IMR-90 (cell line): ENCODE data around the gene SLC2A13. TPM values are rescaled to one million over a fixed set of nuclear protein-coding genes. Genes with fewer than 3 reads are reported as not detected.

ENCODE experiments used
- ATAC-seq: fragments of 200-7000 bp; cut with Tn5 transposase; 2 replicates; pipeline ENCODE4 v1.9.1; 2020; ENCODE audit warnings: low read depth, mild to moderate bottlenecking, moderate library complexity
- BruUV-seq: library from RNA; stranded (reverse); fragments of 400-500 nt; replicated peaks from 2 replicates; lab custom pipeline; 2021; lab: Mats Ljungman, UMichigan
- CTCF ChIA-PET: fragments of 300-600 bp; formaldehyde crosslinking; extraction: SDS; loops from one replicate; lab custom pipeline; 2021; ENCODE audit warnings: antibody characterized with exemption; lab: Yijun Ruan, JAX
- POLR2A ChIA-PET: fragments of 300-600 bp; sonication (Branson Sonifier 250); formaldehyde crosslinking; loops from one replicate; lab custom pipeline; 2022; ENCODE audit warnings: antibody characterized with exemption; ENCODE audit not compliant: unreplicated experiment; lab: Charles Lee
- DNase-seq: peaks from one replicate; pipeline ENCODE4 v3.0.0; 2013
- H2AFZ ChIP-seq: replicated peaks from 2 replicates; pipeline ENCODE3; 2013; ENCODE audit warnings: low read length, mild to moderate bottlenecking; ENCODE audit not compliant: poor library complexity
- H2AK5ac ChIP-seq: 2 replicates; pipeline ENCODE4 v1.6.1; 2013; ENCODE audit warnings: low read depth, low read length, inconsistent platforms
- H2AK9ac ChIP-seq: replicated peaks from 2 replicates; pipeline ENCODE3; 2013; ENCODE audit warnings: mild to moderate bottlenecking, low read depth, low read length, moderate library complexity; ENCODE audit not compliant: poor library complexity
- H2BK120ac ChIP-seq: 2 replicates; pipeline ENCODE4 v1.6.1; 2013; ENCODE audit warnings: low read depth, low read length, inconsistent platforms
- H2BK15ac ChIP-seq: 3 replicates; pipeline ENCODE4 v1.6.1; 2013; ENCODE audit warnings: low read depth, low read length, inconsistent platforms
- H2BK20ac ChIP-seq: 2 replicates; pipeline ENCODE4 v1.6.1; 2013; ENCODE audit warnings: low read depth, mild to moderate bottlenecking, inconsistent platforms, low read length, moderate library complexity
- H2BK5ac ChIP-seq: 2 replicates; pipeline ENCODE4 v1.6.1; 2013; ENCODE audit warnings: mild to moderate bottlenecking, low read depth, low read length, inconsistent platforms; ENCODE audit not compliant: poor library complexity, severe bottlenecking
- H3K14ac ChIP-seq: replicated peaks from 2 replicates; pipeline ENCODE4 v1.6.1; 2013; ENCODE audit warnings: low read depth, low read length, inconsistent platforms
- H3K18ac ChIP-seq: 2 replicates; pipeline ENCODE4 v1.6.1; 2013; ENCODE audit warnings: low read depth, low read length, control low read depth
- H3K23ac ChIP-seq: 2 replicates; pipeline ENCODE4 v1.6.1; 2013; ENCODE audit warnings: low read depth, low read length, inconsistent platforms
- H3K27ac ChIP-seq: 2 replicates; pipeline ENCODE4 v1.5.1; 2013; ENCODE audit warnings: mild to moderate bottlenecking, control low read depth, low read length; ENCODE audit not compliant: insufficient read depth
- H3K27me3 ChIP-seq: 2 replicates; pipeline ENCODE4 v1.6.1; 2013; ENCODE audit warnings: low read length; ENCODE audit not compliant: control insufficient read depth, insufficient read depth
- H3K36me3 ChIP-seq: 2 replicates; pipeline ENCODE4 v1.6.1; 2013; ENCODE audit warnings: low read length, mixed read lengths; ENCODE audit not compliant: control insufficient read depth, insufficient read depth
- H3K4ac ChIP-seq: 2 replicates; pipeline ENCODE4 v1.6.1; 2013; ENCODE audit warnings: low read depth, low read length, inconsistent platforms
- H3K4me1 ChIP-seq: 2 replicates; pipeline ENCODE4 v1.6.1; 2013; ENCODE audit warnings: low read length, mixed read lengths; ENCODE audit not compliant: control insufficient read depth, insufficient read depth
- H3K4me2 ChIP-seq: 2 replicates; pipeline ENCODE4 v1.6.1; 2013; ENCODE audit warnings: low read depth, mild to moderate bottlenecking, control low read depth, low read length, moderate library complexity
- H3K4me3 ChIP-seq: 2 replicates; pipeline ENCODE4 v1.5.1; 2013; ENCODE audit warnings: low read depth, mild to moderate bottlenecking, control low read depth, low read length, moderate library complexity; ENCODE audit not compliant: insufficient read depth
- H3K56ac ChIP-seq: 2 replicates; pipeline ENCODE4 v1.6.1; 2013; ENCODE audit warnings: low read length, inconsistent platforms; ENCODE audit not compliant: insufficient read depth; ENCODE audit errors: extremely low read depth
- H3K79me1 ChIP-seq, 2 experiments: 2 replicates each; pipeline ENCODE4 v1.6.1; 2013; ENCODE audit warnings: low read length in 2 of 2, inconsistent platforms in 1 of 2, low read depth in 1 of 2
- H3K9ac ChIP-seq: 2 replicates; pipeline ENCODE4 v1.6.1; 2013; ENCODE audit warnings: low read depth, low read length, control low read depth
- H3K9me1 ChIP-seq: 2 replicates; pipeline ENCODE4 v1.6.1; 2013; ENCODE audit warnings: low read length, inconsistent platforms; ENCODE audit not compliant: insufficient read depth
- H3K9me3 ChIP-seq: 2 replicates; pipeline ENCODE4 v1.6.1; 2013; ENCODE audit warnings: low read length; ENCODE audit not compliant: control insufficient read depth, insufficient read depth
- H4K20me1 ChIP-seq: 2 replicates; pipeline ENCODE4 v1.6.1; 2013; ENCODE audit warnings: low read length, inconsistent platforms; ENCODE audit not compliant: insufficient read depth
- H4K5ac ChIP-seq: 2 replicates; pipeline ENCODE4 v1.6.1; 2013; ENCODE audit warnings: mild to moderate bottlenecking, low read depth, low read length, control low read depth
- H4K8ac ChIP-seq, 2 experiments: 2 replicates each; pipeline ENCODE4 v1.6.1; 2013; ENCODE audit warnings: low read depth in 2 of 2, low read length in 2 of 2, control low read depth in 1 of 2, inconsistent platforms in 1 of 2
- H4K91ac ChIP-seq: 2 replicates; pipeline ENCODE4 v1.6.1; 2013; ENCODE audit warnings: low read depth, low read length, inconsistent platforms; ENCODE audit not compliant: insufficient read depth
- FOS ChIP-seq: fragments of 150-350 bp; IDR thresholded peaks from 2 replicates; pipeline ENCODE4 v1.6.1; 2016; ENCODE audit warnings: low read depth, low read length
- MAFK ChIP-seq: IDR thresholded peaks from 2 replicates; pipeline ENCODE4 v1.6.1; 2012; ENCODE audit warnings: low read depth, low read length, improper control_type of control experiment
- POLR2A ChIP-seq: IDR thresholded peaks from 2 replicates; pipeline ENCODE4 v1.6.1; 2012; ENCODE audit warnings: mild to moderate bottlenecking, low read depth, low read length
- RCOR1 ChIP-seq: IDR thresholded peaks from 2 replicates; pipeline ENCODE4 v1.6.1; 2012; ENCODE audit warnings: mild to moderate bottlenecking, low read length, improper control_type of control experiment; ENCODE audit not compliant: insufficient replicate concordance
- RFX5 ChIP-seq: IDR thresholded peaks from 2 replicates; pipeline ENCODE4 v1.8.0; 2012; ENCODE audit warnings: low read depth, mild to moderate bottlenecking, low read length, moderate library complexity
- WGBS, 2 experiments: methylation state at CpG; one replicate each; pipeline versions ENCODE4 v1.1.5 to v1.1.7; 2013; ENCODE audit warnings: missing lambda C conversion rate in 2 of 2; ENCODE audit not compliant: insufficient read length in 1 of 2; ENCODE audit errors: extremely low coverage in 2 of 2; 5-methylcytosine and 5-hydroxymethylcytosine counted together
- dilution Hi-C: fragments of 300-500 bp; cut with HindIII; formaldehyde crosslinking; loops from one replicate; pipeline ENCODE4 v1.14.3; 2018; ENCODE audit warnings: low sequenced_read_pairs; ENCODE audit not compliant: unreplicated experiment
- in situ Hi-C: fragments of 300-500 bp; cut with MboI; formaldehyde crosslinking; loops from 3 replicates; pipeline ENCODE4 v1.14.3; 2019; ENCODE audit warnings: low sequenced_read_pairs, inconsistent platforms, mixed read lengths
- intact Hi-C: fragments of 100-400 bp; cut with micrococcal nuclease; formaldehyde crosslinking; loops from 2 replicates; pipeline ENCODE4 v1.10.0; 2022
- polyA plus RNA-seq, 3 experiments: library from polyadenylated mRNA; depleted of rRNA; stranded (reverse); fragments of >200 nt; gene quantifications; 2 replicates each; pipeline ENCODE4 v1.2.3, GENCODE V29; 2012; ENCODE audit warnings: low replicate concordance in 1 of 3
- total RNA-seq: library from RNA; depleted of rRNA; stranded (reverse); fragments of >200 nt; gene quantifications from 2 replicates; pipeline ENCODE4 v1.2.3, GENCODE V29; 2012
- TF ChIP-seq, protein P1 (sequence below): fragments of 150-350 bp; IDR thresholded peaks from 2 replicates; pipeline ENCODE4 v1.6.1; 2017; ENCODE audit warnings: mild to moderate bottlenecking, antibody characterized with exemption, low read length, low read depth

The SLC2A13 gene
- total and polyA plus RNA-seq, 2 of the 4 experiments (the other 2 are of a cell fraction), result 1.5 to 3.9 TPM

DNA sequence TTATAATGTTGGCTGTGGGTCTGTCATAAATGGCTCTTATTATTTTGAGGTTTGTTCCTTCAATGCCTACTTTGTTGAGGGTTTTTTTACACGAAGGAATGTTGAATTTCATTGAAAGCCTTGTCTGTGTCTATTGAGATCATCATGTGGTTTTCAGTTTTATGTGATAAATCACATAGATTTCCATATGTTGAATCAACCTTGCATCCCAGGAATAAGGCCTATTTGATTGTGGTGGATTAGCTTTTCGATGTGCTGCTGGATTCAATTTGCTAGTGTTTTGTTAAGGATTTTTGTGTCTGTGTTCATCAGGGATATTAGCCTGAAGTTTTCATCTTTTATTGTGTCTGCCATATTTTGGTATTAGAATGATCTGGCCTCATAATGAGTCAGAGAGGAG, 27.6 kb downstream of the SLC2A13 start:
- Histone ChIP-seq H2BK15ac (no peak overlapping the region), H2BK5ac (no peak overlapping the region), H3K4me1 (no peaks in the 10 kb centered on the region), H3K9ac (no peak overlapping the region), H2BK20ac (no peak overlapping the region), H3K56ac (no peak overlapping the region), H2AK5ac (no peak overlapping the region), H4K20me1 (no peaks in the 10 kb centered on the region), H3K27me3 (no peaks in the 10 kb centered on the region), H2AFZ (no peak overlapping the region), H3K9me3 (no peaks in the 10 kb centered on the region), H2BK120ac (no peak overlapping the region), H4K5ac (no peak overlapping the region), H3K36me3 (no peaks in the 10 kb centered on the region), H3K79me1 (no peaks in the 10 kb centered on the region), H3K27ac (no peak overlapping the region), H4K91ac (no peak overlapping the region), H2AK9ac (no peak overlapping the region), H3K23ac (no peak overlapping the region), H3K9me1 (no peaks in the 10 kb centered on the region), H4K8ac (no peak overlapping the region), H3K18ac (no peak overlapping the region), H3K4me2 (no peak overlapping the region), H3K4me3 (no peak overlapping the region), H3K4ac (no peak overlapping the region), H3K14ac (no peak overlapping the region)
- in situ Hi-C loops, result no loop called here
- dilution Hi-C loops, result no loop called here
- no TSS peak for BruUV-seq
- no peak for DNase-seq
- no peak for ATAC-seq
- intact Hi-C loops, result no loop called here
- no peak for TF ChIP-seq RCOR1
- TF ChIP-seq, protein P1, sequence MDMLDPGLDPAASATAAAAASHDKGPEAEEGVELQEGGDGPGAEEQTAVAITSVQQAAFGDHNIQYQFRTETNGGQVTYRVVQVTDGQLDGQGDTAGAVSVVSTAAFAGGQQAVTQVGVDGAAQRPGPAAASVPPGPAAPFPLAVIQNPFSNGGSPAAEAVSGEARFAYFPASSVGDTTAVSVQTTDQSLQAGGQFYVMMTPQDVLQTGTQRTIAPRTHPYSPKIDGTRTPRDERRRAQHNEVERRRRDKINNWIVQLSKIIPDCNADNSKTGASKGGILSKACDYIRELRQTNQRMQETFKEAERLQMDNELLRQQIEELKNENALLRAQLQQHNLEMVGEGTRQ, result no peak
- no peak for TF ChIP-seq MAFK
- no peak for TF ChIP-seq RFX5
- no peak for TF ChIP-seq FOS
- TF ChIP-seq POLR2A, result no peak
- CTCF ChIA-PET, result no interaction called here
- POLR2A ChIA-PET, result no interaction called here
- WGBS, 2 experiments, result no CpG with 5 or more reads among the region's 2 CpGs
